ENCODE results near the gene ITCH. TPM values are rescaled to one million over a fixed set of nuclear protein-coding genes. Genes with fewer than 3 reads are reported as not detected.

ITCH gene
- polyA plus RNA-seq, 3 donors: 8.3 to 13.3 (median 12.1) TPM

DNA sequence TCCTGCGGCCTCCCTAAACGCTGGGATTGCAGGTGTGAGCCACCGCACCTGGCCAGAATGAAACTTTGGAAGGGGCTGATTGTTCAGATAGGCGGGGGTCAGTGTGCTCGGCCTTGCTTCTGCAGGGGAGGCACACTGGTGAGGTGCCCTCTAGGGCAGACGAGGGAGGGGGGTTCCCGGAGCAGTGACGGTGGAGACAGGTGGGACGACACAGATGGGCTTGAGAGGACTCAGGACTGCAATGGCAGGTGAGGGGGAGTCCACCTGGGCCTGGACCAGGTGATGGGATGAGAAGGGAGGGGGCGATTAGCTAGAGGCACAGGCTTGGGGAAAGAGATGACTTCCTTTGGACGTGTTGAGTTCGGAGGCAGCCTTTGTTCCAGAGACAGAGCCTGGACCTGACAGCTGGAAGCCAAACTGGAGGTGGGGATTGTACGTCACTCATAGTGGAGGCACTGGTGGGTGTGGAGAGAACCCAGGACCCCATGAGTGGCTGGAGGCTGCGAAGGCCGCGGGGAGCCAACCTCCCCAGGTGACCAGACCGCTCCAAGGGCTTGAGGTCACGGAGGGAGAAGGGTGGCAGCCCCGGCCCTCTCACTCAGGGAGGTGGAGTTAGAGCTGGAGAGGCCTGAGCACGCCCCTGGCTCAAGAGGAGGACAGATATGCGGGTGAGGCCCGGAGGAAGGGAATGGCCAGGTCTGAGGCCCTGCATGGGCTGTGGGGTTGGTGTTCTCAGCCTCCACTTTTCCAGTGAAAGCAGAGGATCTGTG, 185.0 kb downstream of the ITCH start:
- WGBS, 3 donors: 91 to 96% (median 94%) methylated on average over 22 of the region's 22 CpGs
- no peak overlapping the region for H3K27ac ChIP-seq (ENCODE audit: low read depth, low read length)

DNA sequence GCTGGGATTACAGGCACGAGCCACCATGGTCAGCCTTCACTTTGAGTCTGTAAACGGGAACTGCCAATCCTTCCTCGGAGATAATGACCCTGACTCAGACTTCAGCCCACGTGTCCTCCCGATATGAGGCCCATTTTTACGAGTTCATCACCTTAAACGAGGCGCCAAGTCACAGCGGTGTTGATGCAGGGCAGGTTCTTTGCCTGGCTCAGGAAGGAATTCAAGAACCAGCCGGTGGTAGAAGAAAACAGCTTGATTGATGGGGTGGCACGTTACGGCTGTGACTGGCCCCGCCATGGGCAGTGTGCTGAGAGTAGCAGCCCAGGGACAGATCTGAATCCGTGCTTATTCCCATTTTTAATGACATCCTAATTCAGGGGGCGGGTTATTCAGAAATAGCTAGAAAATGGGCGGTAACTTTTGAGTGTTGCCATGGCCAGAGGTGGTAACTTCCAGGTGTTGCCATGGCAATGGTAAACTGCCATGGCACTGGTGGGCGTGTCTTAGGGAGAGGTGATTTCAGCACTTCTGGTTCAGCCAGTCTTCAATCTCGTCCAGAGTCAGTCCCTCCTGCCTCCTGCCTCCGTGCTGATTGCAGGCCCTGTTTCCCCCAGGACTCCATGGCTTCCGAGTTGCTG, 186.3 kb downstream of the ITCH start:
- no peak overlapping the region for H3K27ac ChIP-seq (ENCODE audit: low read depth, low read length)
- WGBS, 3 donors: 59 to 61% (median 59%) methylated on average over 20 of the region's 20 CpGs

DNA sequence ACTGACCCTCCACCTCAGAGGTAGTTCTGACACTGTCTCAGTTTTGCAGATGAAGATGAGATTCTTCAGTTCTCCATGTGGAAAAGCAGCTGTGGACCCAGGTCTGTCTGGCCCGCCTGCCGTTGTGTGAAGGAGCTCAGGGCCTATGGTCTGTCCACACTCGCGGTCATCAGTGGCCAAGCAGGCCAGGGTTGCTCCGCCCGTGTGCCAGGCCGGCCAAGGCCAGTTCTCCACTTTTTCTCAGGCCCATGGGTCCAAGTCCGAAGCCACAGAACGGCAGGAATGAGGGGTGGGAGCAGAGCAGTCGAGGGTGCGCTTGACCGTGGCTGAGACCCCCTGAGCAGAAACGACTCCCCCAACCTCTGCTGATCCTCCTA, 186.8 kb downstream of the ITCH start:
- WGBS, 3 donors: 88 to 95% (median 88%) methylated on average over 13 of the region's 13 CpGs

DNA sequence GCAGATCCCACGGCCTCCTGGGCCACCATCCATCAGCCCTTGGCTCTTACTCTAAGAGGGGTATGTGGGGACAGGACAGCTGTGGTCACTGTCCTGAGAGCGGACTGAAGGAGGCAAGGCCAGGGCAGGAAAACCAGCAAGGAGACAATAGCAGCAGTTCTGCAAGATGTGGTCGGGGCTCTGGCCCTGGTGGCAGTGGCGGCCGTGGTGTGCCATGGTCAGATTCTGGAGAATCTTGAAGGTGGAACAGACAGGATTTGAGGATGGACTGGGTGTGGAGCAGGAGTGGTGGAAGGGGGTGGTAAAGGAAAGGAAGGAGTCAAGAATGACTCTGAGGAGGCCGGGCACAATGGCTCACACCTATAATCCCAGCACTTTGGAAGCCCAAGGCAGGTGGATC, 189.5 kb downstream of the ITCH start:
- H3K27ac ChIP-seq (ENCODE audit: low read depth, low read length): no peak overlapping the region
- 94 to 99% (median 97%) methylated on average over 6 of the region's 6 CpGs for WGBS, 3 donors

More for the DNA sequence above, 186.8 kb downstream of the ITCH start:
- no peak overlapping the region for H3K27ac ChIP-seq (ENCODE audit: low read depth, low read length)

DNA sequence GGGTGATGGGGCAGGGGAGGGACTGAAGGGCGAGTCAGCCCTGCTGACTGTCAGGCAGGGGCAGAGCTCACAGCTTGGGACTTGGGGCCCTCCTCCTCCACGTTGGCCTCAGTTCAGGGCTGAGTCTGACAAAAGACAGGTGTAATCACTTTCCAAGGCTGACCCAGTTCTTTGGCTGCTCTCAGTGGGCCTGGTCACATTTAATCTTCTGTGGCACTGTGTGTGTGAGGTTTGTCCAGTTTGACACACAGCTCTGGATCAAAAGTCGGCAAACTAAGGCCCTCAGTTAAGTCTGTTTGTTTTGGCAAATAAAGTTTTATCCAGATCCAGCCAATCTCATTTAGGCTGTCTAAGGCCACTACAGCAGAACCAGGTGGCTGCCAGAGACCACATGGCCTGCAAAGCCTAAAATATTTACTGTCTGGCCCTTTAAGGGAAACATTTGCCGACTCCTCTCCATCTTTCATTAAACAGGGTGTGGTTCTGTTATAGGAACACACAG, 190.3 kb downstream of the ITCH start:
- 16 to 69% (median 50%) methylated on average over 4 of the region's 4 CpGs for WGBS, 3 donors

DNA sequence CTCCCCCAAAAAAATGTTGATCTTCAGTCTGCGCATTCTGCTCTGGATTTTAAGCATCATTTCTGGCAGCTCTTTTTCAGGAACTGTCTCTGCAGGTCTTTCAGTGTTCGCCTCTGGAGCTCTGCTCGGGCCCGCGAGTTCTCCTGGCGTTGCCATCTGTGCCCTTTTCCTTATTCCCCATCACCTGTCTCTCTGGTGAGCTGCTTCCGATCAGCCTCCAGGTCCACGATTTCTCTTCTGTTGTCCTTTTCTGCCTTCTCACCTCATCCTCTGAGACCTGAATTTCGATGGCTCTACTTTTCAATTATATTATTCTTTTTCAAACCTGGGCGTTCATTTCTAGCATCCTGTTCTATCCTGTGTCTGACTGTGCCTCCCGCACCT, 194.9 kb downstream of the ITCH start:
- peak overlapping the region; percentile 56 for H3K27ac ChIP-seq (ENCODE audit: low read depth, low read length)
- WGBS, 3 donors: 14 to 30% (median 26%) methylated on average over 11 of the region's 11 CpGs

More for the DNA sequence above, 190.3 kb downstream of the ITCH start:
- H3K27ac ChIP-seq (ENCODE audit: low read depth, low read length): no peak overlapping the region

DNA sequence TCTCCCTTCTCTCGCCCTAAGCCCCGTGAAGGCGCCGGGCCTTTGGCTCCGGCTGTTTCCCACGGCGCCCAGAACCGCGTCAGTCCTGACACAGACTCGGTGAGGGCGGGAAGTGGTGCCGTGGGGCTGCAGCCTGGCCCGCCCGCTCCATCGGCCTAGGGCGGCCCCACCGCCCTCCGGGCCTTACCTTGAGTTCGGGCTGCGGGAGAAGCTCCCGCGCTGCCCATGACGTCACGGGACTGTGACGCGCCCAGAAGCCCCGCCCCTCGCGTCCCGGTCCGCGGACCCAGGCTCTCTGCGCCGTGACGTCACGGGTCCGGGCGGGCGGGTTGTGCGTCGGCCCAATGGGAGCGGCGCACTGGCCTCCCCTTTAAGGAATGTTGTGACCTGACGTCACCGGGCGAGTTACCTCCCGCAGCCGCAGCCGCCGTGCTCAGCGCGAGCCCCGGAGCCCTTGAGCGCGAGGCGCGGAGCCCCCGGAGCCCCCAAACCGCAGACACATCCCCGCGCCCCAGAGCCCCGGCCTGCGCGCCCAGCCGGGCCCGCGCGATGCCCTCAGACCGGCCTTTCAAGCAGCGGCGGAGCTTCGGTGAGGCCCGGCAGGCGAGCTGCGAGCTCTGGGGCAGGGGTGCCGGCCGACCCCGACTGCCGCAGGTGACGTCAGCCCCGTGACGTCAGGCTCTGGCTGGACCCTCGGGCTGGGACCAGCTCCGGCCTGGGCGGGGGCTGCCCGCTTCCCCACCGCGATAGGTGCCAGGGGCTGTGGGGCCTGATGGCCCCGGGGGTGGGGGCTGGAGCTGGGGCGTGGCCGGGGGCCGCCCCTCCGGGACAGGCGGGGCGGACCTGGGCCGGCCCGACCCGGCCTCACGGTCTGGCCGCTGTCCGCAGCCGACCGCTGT, 195.5 kb downstream of the ITCH start, which contains the start of gene MAP1LC3A:
MAP1LC3A (plus strand) TSS at position 399 of the 899 bp plus-strand sequence; CDS start at position 550, 151 bp downstream.
- 1 to 9% (median 5%) methylated on average over 75 to 103 of the region's 103 CpGs for WGBS, 3 donors
- peak within 1 kb of the TSS; percentile 56 for H3K27ac ChIP-seq (ENCODE audit: low read depth, low read length)

DNA sequence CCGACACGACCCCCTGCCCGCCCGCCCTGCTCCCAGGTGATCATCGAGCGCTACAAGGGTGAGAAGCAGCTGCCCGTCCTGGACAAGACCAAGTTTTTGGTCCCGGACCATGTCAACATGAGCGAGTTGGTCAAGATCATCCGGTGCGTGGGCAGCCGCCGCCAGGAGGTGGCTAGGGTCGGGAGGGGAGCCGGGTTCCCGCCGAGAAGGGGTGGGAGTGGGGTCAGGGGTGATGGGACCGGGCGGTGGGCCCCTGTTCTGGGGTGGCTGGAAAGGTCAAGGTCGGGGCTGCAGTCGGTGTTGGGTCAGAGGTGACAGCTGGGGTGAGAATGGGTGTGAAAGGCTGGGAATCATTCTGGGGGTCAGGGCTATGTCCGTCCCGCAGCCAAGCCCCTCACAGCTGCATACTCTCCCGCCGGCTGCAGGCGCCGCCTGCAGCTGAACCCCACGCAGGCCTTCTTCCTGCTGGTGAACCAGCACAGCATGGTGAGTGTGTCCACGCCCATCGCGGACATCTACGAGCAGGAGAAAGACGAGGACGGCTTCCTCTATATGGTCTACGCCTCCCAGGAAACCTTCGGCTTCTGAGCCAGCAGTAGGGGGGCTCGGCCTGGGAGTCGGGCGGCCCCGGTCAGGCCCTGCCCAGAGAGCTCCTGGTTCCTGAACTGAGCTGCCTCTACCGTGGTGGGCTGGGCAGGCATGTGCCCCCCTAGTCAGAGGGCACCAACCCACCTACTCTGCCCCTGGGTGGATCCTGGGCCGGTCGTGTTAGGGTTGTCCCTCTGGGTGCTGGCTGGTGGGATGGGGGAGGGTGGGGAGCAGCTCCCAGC, 196.5 kb downstream of the ITCH start:
- WGBS, 3 donors: 46 to 58% (median 48%) methylated on average over 42 to 43 of the region's 43 CpGs
- H3K27ac ChIP-seq (ENCODE audit: low read depth, low read length): peak overlapping the region; percentile 56

DNA sequence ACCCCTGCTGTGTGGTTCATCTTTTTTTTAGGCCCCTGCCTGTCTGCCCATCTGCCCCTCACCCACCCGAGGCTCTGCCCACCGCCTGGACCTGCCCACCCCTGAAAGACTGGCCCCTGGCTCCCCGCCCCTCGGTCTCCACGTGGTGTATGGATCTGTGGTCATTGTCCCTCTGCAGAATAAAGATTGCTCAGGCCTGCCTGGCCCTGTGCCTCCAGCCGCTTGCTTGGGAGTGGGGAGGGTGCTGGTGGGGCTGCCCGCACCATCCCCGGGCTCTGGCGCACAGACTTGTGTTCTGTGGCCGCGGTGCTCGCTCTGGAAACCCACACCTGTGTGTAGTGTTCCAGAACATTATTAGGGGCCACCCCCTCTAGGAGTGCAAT, 197.1 kb downstream of the ITCH start:
- WGBS, 3 donors: 84 to 89% (median 86%) methylated on average over 12 of the region's 12 CpGs
- H3K27ac ChIP-seq (ENCODE audit: low read depth, low read length): no peak overlapping the region

DNA sequence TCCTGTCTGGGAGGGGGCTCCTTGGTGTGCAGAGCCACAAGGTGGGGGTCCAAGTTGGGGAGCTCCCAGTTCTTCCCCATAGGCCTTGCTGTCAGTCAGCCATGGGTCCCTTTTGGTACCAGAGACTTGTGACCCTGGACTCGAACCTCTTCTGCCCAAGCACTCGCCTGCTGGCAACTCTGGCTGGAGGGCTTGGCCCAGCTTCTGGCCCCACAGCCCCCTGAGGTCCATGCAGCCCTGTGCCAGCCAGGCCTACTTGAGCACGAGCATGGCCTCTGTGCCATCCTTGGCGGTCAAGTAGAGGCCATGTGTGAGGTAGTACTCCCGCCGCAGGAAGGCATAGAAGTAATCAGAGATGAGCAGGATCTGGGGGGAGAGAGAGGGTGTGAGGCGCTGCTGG, 197.5 kb downstream of the ITCH start:
- H3K27ac ChIP-seq (ENCODE audit: low read depth, low read length): no peak overlapping the region
- WGBS, 3 donors: 95 to 97% (median 95%) methylated on average over 7 of the region's 7 CpGs

Other genes starting within 250 kb of the ITCH start
- gene ASIP, start 121.8 kb upstream of the ITCH start, polyA plus RNA-seq: under 1 TPM in 1 of 3 donors, not detected in 2; 0.39 TPM
- gene AHCY, start 59.9 kb upstream of the ITCH start, polyA plus RNA-seq: 100 to 1,000 TPM in 1 of 3 donors, 10 to 100 TPM in 2; 70.6 to 104 (median 75.0) TPM
- 100 to 1,000 TPM in 2 of 3 donors, 10 to 100 TPM in 1; 67.3 to 250 (median 166) TPM for gene DYNLRB1, start 153.1 kb downstream of the ITCH start, polyA plus RNA-seq
- gene MAP1LC3A, start 195.4 kb downstream of the ITCH start, polyA plus RNA-seq: 10 to 100 TPM; 24.8 to 82.0 (median 78.1) TPM